PC-3 (cell line): ENCODE measurements around the gene ZSCAN25.

Source experiments
- CTCF ChIP-seq: fragments of 300-600 bp; sonication (generic); conservative IDR thresholded peaks from 2 replicates; pipeline ENCODE4 v1.5.1; 2017; ENCODE audit warnings: antibody characterized with exemption, low read depth, mild to moderate bottlenecking, low read length
- EZH2 ChIP-seq: fragments of 300-600 bp; sonication (generic); IDR thresholded peaks from one replicate; pipeline ENCODE4 v1.6.1; 2017; ENCODE audit warnings: antibody characterized with exemption, mild to moderate bottlenecking, low read length; ENCODE audit not compliant: unreplicated experiment

- no peak for TF ChIP-seq EZH2
- no peak for TF ChIP-seq CTCF
Observed at GRCh38 chr7:99596408-99596955, 20.3 kb upstream of the ZSCAN25 start.
